ENCODE data around the gene FBXO33.

Gene FBXO33

DNA sequence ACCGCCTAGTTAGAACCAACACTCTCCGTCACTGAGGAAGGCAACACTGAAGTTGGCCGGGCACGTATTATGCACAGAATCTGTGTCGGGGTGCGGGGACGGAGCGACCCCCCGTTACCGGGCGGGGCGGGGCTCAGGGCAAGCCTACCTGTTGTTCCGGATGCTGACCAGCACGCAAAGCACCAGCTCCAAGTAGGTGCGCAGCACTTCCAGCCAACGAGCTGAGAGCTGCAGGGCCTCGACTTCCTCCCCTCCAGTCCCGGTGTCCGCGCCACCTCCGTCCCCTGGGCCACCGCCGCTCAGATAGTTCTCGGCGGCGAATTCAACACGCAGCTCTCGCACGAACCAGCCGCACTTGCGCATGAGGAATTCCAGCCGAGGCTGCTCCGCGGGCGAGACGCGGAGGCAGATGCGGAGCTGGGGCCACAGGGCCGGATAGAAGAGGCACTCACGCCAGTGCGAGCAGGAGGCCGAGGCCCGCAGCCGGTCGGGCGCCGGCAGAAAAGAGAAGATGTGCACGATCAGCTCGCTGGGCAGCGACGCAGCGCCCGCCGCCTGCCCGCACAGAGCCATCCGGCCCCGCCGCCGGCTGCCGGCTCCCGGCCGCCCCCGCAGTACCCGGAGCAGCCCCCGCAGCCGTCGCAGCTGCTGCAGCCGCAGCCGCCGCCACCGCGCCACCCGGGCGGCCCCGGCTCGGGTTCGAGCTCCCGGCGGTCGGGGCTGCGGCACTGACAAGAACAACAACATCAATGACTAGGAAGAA lies 636 bp downstream of the FBXO33 start:
- peak; percentile 23 for DNase-seq (ENCODE audit: low spot score)

GRCh38 chr14:39430762-39431415 lies 1.3 kb downstream of the FBXO33 start:
- DNase-seq (ENCODE audit: low spot score) = no peak

DNA sequence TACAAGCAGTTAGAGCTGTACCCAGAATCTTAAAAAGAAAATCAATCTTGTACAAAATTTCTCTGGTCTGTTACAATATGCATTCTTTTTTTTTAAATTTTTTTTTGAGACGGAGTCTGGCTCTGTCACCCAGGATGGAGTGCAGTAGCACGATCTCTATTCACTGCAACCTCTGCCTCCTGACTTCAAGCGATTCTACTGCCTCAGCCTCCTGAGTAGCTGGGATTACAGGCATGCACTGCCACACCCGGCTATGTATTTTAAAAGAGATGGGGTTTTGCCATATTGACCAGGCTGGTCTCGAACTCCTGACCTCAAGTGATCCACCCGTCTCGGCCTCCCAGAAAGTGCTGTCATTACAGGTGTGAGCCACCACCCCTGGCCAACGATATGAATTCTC lies 4.1 kb downstream of the FBXO33 start:
- DNase-seq (ENCODE audit: low spot score) = no peak

DNA sequence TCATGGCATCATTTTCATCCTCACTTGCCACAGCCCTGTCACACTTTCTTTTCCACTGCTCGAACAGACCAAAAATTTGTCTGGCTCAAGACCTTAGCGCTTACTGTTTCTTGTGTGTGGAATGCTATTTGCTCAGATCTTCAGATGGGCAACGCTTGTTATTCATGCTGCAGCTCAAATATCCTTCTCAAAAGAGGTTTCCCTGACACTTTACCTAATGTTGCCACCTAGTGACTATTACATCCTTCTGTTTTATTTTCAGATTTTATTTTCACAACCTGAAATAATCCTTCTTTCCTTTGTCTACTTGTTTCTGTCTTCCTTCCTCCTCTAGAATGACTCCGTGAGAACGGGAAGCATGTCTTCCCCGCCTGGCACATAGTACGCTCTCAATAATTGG lies 5.6 kb downstream of the FBXO33 start:
- no peak for DNase-seq (ENCODE audit: low spot score)

DNA sequence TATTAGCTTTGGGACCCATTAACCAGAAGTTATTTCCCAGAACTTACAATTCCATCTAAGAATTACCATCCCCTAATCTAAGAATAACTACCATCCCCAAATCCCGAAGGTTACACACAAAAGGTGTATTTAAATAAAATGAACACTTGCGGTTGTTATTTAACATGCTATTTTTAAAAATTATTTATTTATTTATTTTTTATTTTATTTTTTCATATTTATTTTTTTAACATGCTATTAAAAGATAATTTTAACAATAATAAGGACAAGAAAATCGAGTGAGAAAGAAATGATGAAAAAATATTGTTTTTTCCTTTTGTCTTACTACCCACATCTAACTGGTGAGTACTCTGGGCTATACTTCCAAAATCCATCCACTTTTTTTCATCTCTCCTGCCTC lies 6.3 kb downstream of the FBXO33 start:
- no peak for DNase-seq (ENCODE audit: low spot score)

GRCh38 chr14:39423793-39424192 lies 8.4 kb downstream of the FBXO33 start:
- no peak for DNase-seq (ENCODE audit: low spot score)

DNA sequence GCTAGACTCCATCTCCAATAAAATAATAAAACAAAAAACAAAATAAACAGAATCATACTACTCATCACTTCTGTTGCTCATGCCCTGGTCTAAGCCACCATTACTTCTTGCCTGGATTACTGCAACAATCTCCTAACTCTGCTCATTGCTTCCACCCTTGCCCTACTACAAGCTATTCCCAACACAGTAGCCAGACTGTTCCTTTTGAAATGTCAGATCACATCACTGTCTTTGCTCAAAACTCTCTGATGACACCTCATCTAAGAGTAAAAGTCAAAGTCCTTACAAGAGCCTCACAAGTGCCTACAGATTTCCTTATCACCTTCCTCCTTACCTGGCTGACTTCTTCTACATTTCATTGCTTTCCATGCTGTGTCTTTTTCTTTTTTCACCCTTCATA lies 10.0 kb downstream of the FBXO33 start:
- no peak for DNase-seq (ENCODE audit: low spot score)

DNA sequence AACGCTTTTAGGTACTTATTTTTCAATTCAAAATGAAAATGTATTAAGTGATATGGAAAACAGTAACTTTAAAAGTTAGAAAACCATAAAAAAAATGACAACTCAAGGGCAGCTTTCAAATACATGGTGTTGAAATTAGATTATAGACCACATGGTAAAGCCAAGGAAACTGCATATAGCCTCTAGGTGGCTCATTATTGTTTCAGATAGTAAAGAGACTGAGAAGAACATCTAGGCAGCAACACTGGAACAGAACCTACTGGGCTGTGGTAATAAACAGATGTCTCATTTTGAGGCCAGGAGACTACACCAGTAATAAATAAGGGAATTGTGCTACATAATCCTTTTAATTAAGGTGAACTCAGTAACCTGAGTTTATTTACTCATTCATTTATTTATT lies 13.0 kb downstream of the FBXO33 start:
- DNase-seq (ENCODE audit: low spot score) = no peak

DNA sequence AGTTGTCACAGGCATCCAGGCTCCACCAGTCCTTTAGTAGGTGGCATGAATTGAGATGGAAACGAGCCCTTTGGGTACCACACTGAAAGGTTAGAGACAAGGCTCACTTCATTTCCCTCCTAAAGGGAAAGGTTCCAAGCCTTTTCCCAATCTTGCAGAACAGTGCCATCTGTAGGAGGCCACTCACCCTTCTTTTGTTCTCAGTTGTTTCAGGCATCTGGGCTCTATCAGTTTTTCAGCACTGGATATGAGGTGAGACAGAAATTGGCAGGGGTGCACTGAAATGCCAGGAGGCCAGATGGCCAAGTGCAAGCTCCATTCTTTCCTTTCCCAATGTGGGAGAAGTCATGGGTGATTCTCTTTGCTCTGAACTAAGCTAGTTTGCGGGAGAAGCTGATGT lies 15.2 kb downstream of the FBXO33 start:
- DNase-seq (ENCODE audit: low spot score) = no peak

GRCh38 chr14:39416072-39416471 lies 16.2 kb downstream of the FBXO33 start:
- DNase-seq (ENCODE audit: low spot score) = no peak

DNA sequence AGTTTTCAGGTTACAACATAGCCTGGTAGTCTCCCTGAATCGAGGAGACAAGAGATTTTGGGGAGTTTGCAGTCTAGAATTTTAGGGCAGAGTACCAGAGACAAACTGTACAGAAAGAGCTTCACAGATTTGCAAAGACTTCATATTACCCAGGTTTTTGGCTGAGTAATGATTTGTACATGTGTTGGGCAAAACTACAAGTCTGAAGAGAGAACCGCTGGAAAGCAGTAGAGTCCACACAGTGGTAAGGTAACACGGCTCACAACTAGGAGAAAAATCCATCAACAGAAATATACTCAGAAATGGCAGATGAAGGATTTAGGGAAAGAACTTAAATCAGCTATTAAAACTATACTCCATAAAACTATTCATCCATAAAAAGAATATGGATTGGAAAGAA lies 25.7 kb downstream of the FBXO33 start:
- DNase-seq (ENCODE audit: low spot score) = no peak

GRCh38 chr14:39398382-39398781 lies 33.9 kb downstream of the FBXO33 start:
- DNase-seq (ENCODE audit: low spot score) = no peak

- DNase-seq (ENCODE audit: low spot score) = no peak
These were observed 35.8 kb downstream of the FBXO33 start for GRCh38 chr14:39396448-39396847.

DNA sequence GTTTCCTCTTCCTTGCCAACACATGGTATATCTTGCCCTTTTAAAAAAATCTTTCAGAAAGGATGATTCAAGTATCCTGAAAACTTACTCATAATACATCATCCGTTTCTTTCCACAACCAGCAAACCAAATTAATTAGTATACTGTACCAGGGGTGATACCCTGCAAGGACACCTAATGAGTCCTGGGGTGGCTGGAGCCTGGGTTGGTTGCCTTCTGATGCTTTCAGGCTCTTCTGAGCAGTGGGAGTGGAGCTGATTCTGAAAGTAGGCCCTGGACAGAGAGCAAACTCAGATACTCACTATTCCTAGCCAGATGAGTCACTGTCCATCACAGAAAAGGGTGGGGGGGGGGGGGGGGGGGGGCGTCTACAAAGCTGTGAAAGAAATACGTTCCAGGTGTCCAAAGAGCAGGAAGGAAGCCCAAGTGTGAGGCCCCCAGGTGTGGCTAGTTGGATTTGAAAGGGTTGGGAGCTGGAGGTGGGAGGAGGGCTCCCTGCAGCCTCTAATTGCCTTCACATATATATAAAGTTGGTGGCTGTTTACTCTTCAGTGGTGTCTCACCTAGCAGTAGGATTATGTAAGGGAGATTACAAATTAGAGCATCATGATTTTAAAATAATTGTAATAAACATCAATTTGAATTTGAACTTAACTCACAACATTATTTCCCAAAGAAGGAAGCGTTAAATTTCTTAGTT lies 36.5 kb downstream of the FBXO33 start:
- no peak for DNase-seq (ENCODE audit: low spot score)

DNA sequence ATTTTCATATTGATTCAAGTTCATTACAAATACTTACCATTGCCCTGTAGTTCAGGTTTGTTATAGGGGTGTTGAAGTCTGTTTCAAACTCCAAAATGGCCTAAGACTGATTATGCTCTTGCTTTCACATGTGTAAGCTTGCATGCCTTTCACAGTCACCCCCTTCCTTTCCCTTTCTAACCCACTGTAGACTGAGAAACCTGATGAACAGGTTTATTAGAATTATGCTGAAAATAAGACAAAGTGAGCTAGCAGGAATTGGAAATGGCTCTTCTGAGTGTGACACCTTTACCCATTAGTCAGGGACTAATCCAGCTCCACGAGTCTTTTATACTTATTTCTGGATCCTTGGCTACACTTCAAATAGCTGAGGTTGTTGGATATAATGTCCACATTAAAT lies 38.9 kb downstream of the FBXO33 start:
- no peak for DNase-seq (ENCODE audit: low spot score)

GRCh38 chr14:39384177-39384576 lies 48.1 kb downstream of the FBXO33 start:
- DNase-seq (ENCODE audit: low spot score) = no peak

DNA sequence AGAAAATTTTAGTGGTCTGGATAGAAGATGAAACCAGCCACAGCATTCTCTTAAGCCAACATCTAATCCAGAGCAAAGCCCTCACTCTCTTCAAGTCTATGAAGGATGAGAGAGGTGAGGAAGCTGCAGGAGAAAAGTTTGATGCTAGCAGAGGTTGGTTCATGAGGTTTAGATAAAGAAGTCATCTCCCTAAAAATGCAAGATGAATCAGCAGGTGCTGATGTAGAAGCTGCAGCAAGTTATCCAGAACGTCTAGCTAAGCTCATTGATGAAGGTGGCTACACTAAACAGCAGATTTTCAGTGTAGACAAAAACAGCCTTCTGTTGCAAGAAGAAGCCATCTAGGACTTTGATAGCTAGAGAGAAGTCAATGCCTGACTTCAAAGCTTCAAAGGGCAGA lies 48.5 kb downstream of the FBXO33 start:
- no peak for DNase-seq (ENCODE audit: low spot score)

GRCh38 chr14:39383026-39383660 lies 49.1 kb downstream of the FBXO33 start:
- no peak for DNase-seq (ENCODE audit: low spot score)

DNA sequence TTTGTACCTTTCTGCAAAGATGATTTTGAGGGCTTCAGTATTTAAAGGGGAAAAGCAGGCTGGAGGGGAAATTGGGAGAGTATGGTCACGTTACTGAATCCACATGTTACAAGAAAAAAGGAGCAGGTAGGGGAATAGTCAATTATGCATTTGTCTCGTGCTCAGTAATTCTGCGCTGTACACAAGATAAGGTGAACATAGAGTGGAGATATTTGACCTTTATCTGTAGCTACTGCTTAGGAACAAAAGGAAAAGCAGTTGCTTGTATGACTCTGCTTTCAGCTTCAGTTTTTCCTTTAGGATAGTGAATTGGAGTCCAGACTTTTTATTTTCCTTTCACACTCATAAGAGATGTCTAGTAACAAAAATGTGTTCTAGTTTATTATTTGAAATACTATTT lies 49.8 kb downstream of the FBXO33 start:
- DNase-seq (ENCODE audit: low spot score) = no peak

- DNase-seq (ENCODE audit: low spot score) = no peak
These were observed 50.9 kb downstream of the FBXO33 start for GRCh38 chr14:39381366-39381765.

DNA sequence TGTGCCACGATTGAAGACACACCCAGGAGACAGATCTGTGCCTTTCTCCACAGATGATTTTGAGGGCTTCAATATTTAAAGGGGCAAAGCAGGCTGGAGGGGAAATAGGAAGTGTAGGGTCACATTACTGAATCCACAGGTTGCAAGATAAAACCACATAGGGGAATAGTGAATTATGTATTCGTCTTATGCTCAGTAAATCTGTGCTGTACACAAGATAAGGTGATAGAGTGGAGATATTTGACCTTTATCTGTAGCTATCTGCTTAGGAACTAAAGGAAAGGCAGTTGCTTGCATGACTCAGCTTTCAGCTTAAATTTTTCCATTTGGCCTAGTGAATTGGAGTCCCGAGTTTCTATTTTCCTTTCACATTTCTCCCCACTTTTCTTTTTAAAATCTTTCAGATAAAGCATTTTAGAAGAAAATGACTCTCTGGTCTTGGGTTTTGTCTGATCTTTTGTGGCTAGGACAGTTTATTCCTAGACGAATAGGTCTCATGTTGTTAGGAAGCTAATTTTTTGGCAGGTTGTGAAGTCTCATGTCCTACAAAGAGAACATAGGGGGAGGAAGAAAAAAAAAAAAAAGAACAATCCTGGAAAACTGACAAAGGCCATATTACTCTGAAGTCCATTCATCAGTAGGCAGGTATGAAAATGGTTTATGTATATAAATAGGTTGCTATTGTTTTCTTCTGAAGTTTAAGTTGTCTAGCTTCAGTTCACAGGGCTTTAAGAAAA lies 55.4 kb downstream of the FBXO33 start:
- DNase-seq (ENCODE audit: low spot score) = no peak

GRCh38 chr14:39374851-39375250 lies 57.4 kb downstream of the FBXO33 start:
- DNase-seq (ENCODE audit: low spot score) = no peak

All from HuH-7.5 (cell line).